Measurements from ENCODE around the gene TLE4. TPM values are rescaled to one million over a fixed set of nuclear protein-coding genes. Genes with fewer than 3 reads are reported as not detected.

TLE4 gene
- total RNA-seq, 1 donor from 2014 or later, result 77.7 TPM

- no peak for TF ChIP-seq CTCF (conservative IDR thresholded peaks at IDR 0.05)
- no peaks in the 10 kb centered on the region for H3K27me3 Mint-ChIP-seq
- no peak for DNase-seq (ENCODE audit: extremely low spot score, unreplicated experiment)
- H3K36me3 Mint-ChIP-seq, result peaks cover 21% of the 10 kb centered on the region
- H3K9me3 Mint-ChIP-seq, result peaks cover 4% of the 10 kb centered on the region
- no peak overlapping the region for H3K4me3 Mint-ChIP-seq
- H3K4me1 Mint-ChIP-seq (ENCODE audit: unreplicated experiment), result peaks cover 20% of the 10 kb centered on the region
- H3K27ac Mint-ChIP-seq, result no peak overlapping the region
These were observed 50.3 kb downstream of the TLE4 start for GRCh38 chr9:79621916-79622575.

- Mint-ChIP-seq H3K9me3 (peaks cover 4% of the 10 kb centered on the region), H3K4me3 (peak overlapping the region; percentile 70), H3K36me3 (peaks cover 17% of the 10 kb centered on the region), H3K27ac (peak overlapping the region; percentile 88), H3K27me3 (no peaks in the 10 kb centered on the region), H3K4me1 (ENCODE audit: unreplicated experiment) (peaks cover 13% of the 10 kb centered on the region)
- no peak for TF ChIP-seq CTCF (conservative IDR thresholded peaks at IDR 0.05)
- no peak for DNase-seq (ENCODE audit: extremely low spot score, unreplicated experiment)
These were observed 52.3 kb downstream of the TLE4 start for GRCh38 chr9:79623799-79624721.

- Mint-ChIP-seq H3K9me3 (peaks cover under 1% of the 10 kb centered on the region), H3K27ac (no peak overlapping the region), H3K36me3 (peaks cover 9% of the 10 kb centered on the region), H3K4me1 (ENCODE audit: unreplicated experiment) (peaks cover 22% of the 10 kb centered on the region), H3K27me3 (no peaks in the 10 kb centered on the region), H3K4me3 (no peak overlapping the region)
- no peak for DNase-seq (ENCODE audit: extremely low spot score, unreplicated experiment)
- no peak for TF ChIP-seq CTCF (conservative IDR thresholded peaks at IDR 0.05)
These were observed 58.0 kb downstream of the TLE4 start for GRCh38 chr9:79629721-79630120.

- no peaks in the 10 kb centered on the region for H3K9me3 Mint-ChIP-seq
- H3K4me1 Mint-ChIP-seq (ENCODE audit: unreplicated experiment), result peaks cover 21% of the 10 kb centered on the region
- no peak for DNase-seq (ENCODE audit: extremely low spot score, unreplicated experiment)
- H3K27me3 Mint-ChIP-seq, result no peaks in the 10 kb centered on the region
- no peak for TF ChIP-seq CTCF (conservative IDR thresholded peaks at IDR 0.05)
- H3K36me3 Mint-ChIP-seq, result peaks cover 11% of the 10 kb centered on the region
- no peak overlapping the region for H3K27ac Mint-ChIP-seq
- H3K4me3 Mint-ChIP-seq, result no peak overlapping the region
These were observed 59.0 kb downstream of the TLE4 start for GRCh38 chr9:79630521-79631403.

- H3K9me3 Mint-ChIP-seq, result no peaks in the 10 kb centered on the region
- H3K4me3 Mint-ChIP-seq, result no peak overlapping the region
- H3K27me3 Mint-ChIP-seq, result no peaks in the 10 kb centered on the region
- no peak for DNase-seq (ENCODE audit: extremely low spot score, unreplicated experiment)
- peaks cover 18% of the 10 kb centered on the region for H3K36me3 Mint-ChIP-seq
- TF ChIP-seq CTCF (conservative IDR thresholded peaks at IDR 0.05), result no peak
- peaks cover 21% of the 10 kb centered on the region for H3K4me1 Mint-ChIP-seq (ENCODE audit: unreplicated experiment)
- no peak overlapping the region for H3K27ac Mint-ChIP-seq
These were observed 60.3 kb downstream of the TLE4 start for GRCh38 chr9:79632060-79632459.
